NCI-H2107 treated with DMSO at 0.1 percent for 48 hours (cell line): ENCODE results near the gene EEF1AKMT3.
"Not testable (repeated sequence)": the region's sequence is repeated elsewhere in the genome, so short reads cannot be mapped to it uniquely, and the experiment has no call there.

ENCODE experiments used
- DNase-seq: peaks from one replicate; lab custom pipeline; 2025; ENCODE audit not compliant: unreplicated experiment; lab: John Stamatoyannopoulos, UW

EEF1AKMT3 gene

DNA sequence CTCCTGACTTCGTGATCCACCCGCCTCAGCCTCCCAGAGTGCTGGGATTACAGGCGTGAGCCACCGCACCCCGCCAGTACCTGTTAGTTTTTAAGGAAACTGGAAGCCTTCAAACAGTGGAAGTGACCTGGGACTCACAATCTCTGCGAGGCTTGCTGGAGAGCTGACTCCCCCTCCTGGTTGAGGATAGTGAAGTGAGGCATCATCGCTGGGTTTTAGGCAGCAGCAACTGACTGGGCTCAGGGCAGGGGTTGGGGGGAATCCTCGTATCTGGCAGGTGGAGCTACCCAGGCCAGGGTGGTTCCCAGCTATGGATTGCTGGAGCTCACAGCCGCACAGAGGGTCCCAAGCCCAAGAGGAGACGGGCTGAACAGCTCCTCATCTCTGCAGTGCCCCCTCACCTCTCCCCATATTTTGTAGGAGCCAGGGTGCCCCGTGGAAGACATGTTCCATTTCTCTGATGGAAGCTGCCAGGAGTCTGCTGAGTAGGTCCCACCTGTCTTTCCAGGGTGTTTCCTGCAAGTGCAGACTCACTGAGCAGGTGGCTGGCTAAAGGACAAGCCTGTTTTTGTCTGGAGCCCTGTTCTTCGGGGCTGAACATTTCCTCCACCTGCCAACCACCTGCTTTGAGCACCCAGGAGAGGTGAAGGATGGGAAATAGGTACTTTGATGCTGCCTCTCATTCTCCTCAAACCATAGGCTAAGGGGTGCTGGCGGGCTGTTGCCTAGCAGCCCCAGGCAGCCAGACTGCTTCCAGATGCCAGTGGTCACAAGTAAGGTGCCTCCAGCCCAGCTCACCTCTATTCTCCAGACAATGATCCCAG lies 43.0 kb downstream of the EEF1AKMT3 start:
- DNase-seq, result peak; percentile 95

GRCh38 chr12:57816001-57816854 lies 43.8 kb downstream of the EEF1AKMT3 start:
- no peak for DNase-seq

DNA sequence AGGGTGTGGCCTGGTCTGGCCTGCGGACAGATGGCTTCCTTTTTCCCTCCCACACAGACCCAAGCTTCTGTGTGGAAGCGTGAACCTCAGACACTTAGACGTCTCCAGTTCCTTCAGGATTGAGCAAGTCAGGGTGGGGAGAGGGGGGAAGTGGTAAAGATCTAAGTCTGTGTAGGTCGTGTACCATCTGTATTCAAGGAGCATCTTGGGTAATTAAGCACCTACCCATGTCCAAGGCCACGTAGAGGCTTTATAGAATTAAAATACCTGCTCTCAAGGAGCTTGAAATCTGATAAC lies 44.4 kb downstream of the EEF1AKMT3 start:
- no peak for DNase-seq

- DNase-seq, result no peak
These were observed 45.0 kb downstream of the EEF1AKMT3 start for GRCh38 chr12:57817261-57817989.

DNA sequence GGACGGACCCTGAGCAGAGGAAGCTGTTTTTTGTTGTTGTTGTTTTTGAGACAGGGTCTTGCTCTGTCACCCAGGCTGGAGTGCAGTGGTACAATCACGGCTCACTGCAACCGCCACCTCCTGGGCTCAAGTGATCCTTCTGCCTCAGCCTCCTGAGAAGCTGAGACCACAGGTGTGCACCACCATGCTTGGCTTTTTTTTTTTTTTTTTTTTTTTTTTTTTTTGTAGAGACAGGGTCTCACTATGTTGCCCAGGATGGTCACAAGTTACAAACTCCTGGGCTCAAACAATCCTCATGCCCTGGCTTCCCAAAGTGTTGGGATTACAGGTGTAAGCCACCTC lies 45.5 kb downstream of the EEF1AKMT3 start:
- not testable (repeated sequence) for DNase-seq

DNA sequence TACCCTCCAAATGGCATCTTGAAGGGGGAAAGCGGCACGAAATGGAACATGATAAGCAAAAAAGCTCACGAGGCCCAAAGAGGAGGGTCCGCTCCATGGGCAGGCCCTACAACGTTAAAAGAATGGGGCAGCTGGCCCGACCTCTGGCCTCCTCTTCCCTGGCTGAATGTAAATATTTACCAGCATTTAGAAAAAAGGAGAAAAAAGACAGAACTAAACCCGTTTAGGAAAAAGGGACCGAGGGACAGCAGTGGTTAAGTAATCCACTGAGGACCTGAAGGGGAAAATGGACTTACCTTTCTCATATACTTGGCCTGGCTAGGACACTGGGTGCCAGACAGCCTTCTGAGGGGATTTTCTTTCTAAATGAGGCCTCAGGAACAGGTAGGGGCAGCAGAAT lies 47.7 kb downstream of the EEF1AKMT3 start:
- not testable (repeated sequence) for DNase-seq

GRCh38 chr12:57821015-57821414 lies 48.6 kb downstream of the EEF1AKMT3 start:
- not testable (repeated sequence) for DNase-seq

DNA sequence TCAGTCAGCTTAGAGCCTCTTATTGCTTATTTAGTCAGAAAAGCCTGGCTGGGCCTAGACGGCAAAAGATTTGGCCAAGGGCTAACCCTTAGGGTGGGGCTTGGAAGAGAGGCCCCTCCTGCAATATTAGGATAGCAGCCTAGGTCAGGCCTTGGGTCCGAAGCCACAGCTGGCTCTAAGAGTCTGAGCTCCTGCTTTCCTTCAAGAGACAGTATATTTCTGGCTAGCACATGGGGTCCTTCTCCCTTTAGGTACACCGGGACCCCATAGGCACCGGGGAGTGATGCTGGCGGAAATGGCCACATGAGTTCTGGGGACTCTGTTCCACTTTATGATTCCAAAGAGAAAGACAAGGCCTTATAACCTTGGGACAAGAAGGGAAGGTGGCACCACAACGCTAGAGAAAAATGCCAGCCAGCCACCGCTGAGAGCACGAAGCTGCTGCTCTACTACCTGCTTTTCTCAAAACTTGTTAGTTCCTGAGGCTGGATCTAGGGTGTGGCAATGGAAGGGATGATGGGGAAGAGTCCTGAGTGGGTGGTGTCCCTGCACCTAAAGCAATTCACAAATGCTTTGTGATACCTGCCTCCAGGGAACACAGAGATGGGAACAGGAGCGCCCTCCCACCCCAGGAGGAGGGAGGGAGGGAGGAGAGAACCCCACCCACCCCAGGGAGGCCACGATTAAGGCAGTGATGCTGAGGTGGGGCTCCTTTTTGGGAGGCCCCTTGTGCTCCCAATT lies 49.2 kb downstream of the EEF1AKMT3 start:
- DNase-seq, result no peak

DNA sequence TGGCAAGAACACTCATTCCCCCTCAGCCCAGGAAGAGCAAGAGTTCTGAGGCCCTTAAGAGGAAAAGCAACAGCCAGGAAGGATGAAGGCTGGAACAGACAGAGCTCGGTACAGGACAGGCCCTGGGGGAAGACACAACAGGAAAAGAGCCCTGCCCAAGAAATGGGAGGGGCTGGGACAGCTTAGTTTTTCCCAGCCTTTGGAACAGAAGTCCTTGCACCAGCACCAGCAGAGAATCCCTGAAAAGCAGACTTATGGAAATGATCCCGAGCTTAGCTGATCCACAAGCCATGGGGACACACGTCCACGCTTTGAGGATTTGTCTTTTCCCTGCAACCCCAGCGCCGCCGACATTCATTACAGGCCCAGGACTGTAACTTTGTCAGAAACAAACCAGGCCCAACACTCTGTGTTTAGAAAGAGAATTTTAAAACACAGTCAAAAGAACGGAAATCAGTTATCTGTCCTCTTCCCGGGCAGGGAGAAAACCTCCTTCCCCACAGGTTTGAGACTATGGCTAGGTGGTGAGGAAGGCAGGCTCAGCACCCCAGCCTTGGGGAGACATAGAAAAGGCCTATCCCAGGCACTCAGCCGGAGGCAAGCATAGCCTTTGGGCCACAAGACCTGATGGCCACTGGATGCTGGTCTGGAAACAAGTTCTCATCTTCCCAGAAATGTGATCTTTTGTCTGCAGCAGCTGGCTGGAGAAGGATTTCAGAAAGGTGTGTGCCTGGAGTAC lies 50.1 kb downstream of the EEF1AKMT3 start:
- DNase-seq, result no peak

DNA sequence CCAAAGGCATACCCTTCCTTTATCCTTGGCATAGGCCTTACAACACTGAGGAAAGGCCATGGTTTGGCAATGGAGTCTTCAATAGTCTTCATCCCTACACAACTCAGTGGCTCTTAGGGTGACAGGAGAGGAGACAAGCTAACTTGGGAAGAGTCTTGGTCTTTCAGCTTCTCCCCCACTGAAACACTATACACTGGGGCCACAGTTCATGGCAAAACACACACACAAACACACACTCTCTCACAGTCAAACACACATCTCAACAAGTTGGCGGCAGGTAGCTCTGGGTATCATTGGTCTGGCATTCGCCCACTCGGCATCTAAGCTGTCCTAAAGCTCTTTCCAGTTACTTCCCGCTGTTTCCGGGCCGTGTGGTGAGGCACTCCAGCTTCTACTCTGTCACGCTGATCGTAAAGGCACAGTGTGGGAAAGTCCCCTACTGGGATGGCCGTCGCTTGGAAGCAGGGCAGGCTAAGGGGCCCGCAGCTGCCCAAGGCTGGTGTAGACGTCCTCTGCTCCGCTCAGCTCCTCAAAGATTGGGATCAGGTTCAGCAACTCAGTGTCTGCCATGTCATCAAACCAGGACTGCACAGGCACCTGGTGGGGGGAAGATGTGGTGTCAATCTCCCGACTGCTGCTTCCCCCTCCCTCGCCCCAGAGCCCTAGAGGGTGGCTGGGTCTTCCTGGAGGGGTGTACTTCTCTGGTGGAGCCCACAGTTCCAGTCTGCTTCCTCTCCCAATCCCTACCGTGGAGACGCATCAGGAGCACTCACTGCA lies 50.9 kb downstream of the EEF1AKMT3 start:
- DNase-seq, result no peak

GRCh38 chr12:57823908-57824640 lies 51.7 kb downstream of the EEF1AKMT3 start:
- no peak for DNase-seq

- no peak for DNase-seq
These were observed 53.0 kb downstream of the EEF1AKMT3 start for GRCh38 chr12:57825451-57825850.

DNA sequence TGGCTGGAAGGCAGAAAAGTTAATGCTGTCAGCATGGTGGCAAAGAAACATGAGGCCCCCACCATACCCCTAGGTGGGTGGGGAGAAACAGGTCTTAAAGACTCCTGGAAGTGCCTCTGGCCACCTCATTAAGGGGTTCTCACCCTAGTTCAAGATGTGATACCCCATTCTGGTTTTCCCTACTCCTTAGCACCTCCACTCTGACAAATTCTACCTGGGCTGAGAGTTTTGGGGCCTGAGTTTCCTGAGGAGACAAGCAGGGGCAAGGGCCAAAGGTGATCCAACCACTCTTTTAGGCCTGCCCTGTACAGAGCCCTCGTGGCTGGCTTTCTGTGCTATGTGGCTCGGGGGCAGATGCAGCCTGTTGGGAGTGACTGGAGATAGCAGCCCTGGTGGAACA lies 54.0 kb downstream of the EEF1AKMT3 start:
- no peak for DNase-seq

- no peak for DNase-seq
These were observed 54.6 kb downstream of the EEF1AKMT3 start for GRCh38 chr12:57826966-57827365.

GRCh38 chr12:57829025-57829777 lies 56.8 kb downstream of the EEF1AKMT3 start:
- DNase-seq, result no peak

DNA sequence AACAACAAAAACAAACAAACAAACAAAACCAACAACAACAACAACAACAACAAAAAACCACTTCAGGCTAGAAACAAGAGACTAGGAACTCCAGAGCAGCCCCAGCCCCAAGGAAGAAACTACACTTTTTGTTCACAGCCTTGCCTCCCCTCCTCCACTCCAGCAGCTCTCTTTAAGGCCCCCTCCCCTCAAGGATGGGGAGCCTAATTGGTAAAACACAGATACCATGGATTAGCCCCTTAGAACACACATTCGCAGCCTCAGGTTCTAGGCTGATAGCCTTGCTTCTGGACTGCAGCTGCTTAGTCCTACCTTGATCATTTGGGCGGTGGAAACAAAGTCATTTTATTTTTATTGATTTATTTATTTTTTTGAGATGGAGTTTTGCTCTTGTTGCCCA lies 58.0 kb downstream of the EEF1AKMT3 start:
- no peak for DNase-seq
